GM18873 (cell line): ENCODE results near the gene ATXN10.

Experiments
- ATAC-seq: cut with Tn5 transposase; IDR thresholded peaks from one replicate; pipeline ENCODE4 v1.9.1; 2021; ENCODE audit warnings: mild to moderate bottlenecking, moderate library complexity, moderate number of reproducible peaks; ENCODE audit not compliant: unreplicated experiment, low FRiP score

ATXN10 gene

DNA sequence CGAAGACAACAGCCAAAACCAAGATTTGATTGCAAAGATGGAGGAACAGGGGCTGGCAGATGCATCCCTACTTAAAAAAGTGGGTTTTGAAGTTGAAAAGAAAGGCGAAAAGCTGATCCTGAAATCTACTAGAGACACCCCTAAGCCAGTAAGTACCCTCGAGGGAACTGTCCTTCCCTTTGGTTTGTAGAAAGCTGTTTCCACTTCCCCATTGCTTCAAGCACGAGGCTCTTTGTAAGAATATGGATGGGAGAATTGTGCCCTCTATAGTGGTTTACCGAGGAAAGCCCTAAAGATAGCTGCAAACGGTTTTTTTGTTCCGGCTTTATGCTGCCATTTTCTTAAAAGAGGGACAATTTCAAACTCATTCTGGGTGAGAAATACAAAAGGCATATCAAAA, 171.4 kb downstream of the ATXN10 start:
- no peak for ATAC-seq

- no peak for ATAC-seq
Observed at GRCh38 chr22:45843986-45844385, 172.4 kb downstream of the ATXN10 start.

GRCh38 chr22:45845076-45845487, 173.4 kb downstream of the ATXN10 start:
- ATAC-seq: no peak

GRCh38 chr22:45846952-45847351, 175.3 kb downstream of the ATXN10 start:
- no peak for ATAC-seq

GRCh38 chr22:45848904-45849303, 177.3 kb downstream of the ATXN10 start:
- no peak for ATAC-seq

- ATAC-seq: no peak
Observed at GRCh38 chr22:45852826-45853225, 181.2 kb downstream of the ATXN10 start.

DNA sequence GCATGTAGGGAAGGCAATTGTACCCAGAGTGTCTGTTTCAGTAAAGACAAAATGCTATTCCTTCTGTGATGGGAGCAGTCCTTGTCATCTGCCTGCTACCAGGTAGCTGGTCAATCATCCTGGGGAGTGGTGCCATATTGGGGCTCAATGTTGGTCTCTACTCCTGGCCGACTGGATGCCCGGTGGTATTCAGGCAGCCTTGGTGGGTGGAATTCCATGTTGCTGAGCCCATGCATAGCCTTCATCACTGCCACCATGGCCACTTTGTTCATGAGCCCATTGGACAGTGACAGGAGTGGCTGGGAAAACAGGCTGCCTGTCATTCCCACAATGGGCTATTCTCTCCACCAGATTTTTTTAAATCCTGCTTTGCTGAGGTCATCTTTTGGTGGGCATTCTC, 184.3 kb downstream of the ATXN10 start:
- ATAC-seq: no peak

DNA sequence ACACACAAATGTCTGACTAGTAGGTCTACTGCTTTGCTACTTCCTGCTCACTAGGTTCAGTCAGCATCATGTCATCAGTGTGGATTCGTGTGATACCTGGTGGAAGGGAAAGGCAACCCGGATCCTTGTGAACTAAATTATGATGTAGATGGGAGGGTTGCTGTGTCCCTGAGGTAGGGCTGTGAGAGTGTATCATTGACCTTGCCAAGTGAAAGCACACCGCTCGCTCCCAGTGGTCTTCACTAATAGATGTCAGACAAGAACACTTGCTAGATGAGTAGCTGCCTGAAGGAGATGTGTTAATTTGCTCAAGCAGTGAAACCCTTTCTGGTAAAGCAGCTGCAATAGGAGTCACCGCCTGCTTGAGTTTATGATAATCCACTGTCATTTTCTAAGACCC, 185.9 kb downstream of the ATXN10 start:
- ATAC-seq: no peak

DNA sequence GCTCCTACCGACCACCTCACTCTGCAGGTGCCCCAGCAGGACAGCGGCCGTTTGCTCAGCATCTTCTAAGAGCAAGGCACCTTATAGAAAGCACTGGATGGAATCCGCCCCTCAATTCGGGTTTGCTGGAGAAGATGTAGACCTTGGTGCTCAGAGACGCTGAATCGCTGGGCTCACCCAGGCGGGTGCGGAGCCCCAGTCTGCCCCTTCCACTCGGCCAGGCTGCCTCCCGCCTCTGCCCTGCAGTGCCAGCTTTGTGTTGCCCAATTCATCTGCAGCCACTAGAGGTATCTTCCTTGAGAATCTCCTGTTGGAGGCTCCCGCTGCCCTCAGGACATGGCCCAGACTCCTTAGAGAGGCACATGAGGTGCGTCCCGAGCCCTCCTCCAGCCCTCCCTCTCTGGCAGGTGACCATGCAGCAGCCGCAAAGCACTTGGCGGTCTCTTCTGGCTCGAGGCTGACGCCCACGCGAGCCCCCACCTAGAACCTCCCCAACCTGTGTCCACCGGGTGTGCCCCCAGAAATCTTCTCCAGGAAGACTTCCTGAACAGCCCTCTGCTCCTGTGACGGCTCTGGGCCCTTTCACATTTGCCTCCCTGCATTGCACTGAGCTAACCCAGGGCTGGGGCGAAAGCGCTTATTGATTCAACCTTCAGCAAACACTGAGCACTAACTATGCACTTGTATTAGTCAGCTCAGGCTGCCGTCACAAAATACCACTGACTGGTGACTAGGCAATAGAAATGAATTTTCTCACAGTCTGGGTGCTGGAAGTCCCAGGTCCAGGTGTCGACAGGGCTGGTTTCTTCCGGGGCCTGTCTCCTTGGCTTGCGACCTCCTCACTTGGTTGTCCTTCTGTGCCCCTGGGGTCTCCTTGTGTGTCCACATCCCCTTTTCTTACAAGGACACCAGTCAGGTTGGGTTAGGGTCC, 187.9 kb downstream of the ATXN10 start:
- no peak for ATAC-seq

DNA sequence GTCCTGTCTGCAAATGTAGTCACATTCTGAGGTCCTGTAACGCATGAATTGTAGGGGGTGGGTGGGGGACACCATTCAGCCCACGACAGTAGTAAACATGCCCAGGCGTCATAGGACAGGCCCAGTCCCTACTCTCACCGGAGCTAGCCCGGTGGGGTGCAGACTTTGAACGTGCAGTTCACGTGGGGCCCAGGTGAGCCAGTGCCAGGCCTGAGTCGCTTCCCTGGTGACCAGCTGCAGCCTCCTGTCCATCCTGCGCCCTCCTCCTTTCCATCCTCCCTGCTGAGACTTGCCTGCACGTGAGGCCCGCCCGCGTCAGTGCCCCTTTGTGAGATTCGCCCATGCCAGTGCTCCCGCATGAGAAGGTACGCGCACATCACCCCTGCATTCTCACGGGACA, 188.6 kb downstream of the ATXN10 start:
- no peak for ATAC-seq

- no peak for ATAC-seq
Observed at GRCh38 chr22:45861259-45861658, 189.6 kb downstream of the ATXN10 start.

GRCh38 chr22:45863981-45864751, 192.5 kb downstream of the ATXN10 start:
- no peak for ATAC-seq

DNA sequence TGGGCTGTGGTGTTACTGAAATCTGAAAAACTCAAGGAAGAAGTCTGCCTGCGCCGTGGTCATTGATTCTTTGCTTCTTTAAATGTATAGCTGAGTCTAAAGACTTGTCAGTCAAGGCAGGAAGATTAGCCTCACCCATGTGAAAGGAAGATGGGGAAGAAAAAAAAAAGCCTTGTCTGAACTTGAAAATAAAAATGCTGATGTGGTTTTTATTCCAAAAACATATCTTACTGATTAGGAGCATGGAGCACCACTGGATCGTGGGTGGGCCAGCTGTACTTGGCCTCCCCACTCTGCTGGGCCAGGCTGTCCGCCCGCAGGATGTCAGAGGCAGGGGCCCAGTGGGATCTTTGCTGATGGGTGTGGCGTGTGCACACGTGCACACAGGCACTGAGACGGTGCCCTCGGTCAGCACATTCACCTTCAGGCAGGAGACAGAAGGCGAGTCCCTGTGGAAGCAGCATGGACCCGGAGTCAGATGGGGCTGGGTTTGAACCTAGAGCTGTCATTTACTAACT, 193.4 kb downstream of the ATXN10 start:
- no peak for ATAC-seq

GRCh38 chr22:45865561-45866125, 194.0 kb downstream of the ATXN10 start:
- no peak for ATAC-seq

DNA sequence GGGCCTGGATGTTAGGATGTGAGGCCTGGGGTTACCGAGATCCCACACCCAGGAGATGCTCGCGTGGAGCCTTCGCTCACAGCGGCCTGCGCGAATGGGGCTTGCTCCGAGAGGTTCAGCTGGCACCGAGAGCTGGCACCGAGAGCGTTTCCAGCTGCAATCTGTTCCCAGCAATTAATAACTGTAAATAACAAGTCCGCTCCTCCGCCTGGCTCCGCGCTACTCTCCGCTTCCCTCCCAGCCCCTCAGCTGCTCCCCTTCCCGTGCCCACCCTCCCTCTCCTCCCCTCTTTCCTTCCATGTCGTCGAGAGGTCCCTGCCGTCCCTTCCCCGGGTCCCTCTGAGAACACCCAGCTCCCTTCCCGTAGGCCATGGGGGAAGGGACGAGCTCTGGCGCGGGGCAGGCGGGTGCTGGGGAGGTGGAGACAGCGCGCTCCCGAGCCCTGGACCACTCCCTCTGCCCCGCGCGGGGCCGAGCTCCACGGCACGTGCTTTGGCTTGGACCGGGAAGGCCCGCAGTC, 194.6 kb downstream of the ATXN10 start:
- no peak for ATAC-seq

GRCh38 chr22:45866646-45867117, 195.0 kb downstream of the ATXN10 start:
- ATAC-seq: no peak

GRCh38 chr22:45867118-45867905, 195.7 kb downstream of the ATXN10 start:
- no peak for ATAC-seq

DNA sequence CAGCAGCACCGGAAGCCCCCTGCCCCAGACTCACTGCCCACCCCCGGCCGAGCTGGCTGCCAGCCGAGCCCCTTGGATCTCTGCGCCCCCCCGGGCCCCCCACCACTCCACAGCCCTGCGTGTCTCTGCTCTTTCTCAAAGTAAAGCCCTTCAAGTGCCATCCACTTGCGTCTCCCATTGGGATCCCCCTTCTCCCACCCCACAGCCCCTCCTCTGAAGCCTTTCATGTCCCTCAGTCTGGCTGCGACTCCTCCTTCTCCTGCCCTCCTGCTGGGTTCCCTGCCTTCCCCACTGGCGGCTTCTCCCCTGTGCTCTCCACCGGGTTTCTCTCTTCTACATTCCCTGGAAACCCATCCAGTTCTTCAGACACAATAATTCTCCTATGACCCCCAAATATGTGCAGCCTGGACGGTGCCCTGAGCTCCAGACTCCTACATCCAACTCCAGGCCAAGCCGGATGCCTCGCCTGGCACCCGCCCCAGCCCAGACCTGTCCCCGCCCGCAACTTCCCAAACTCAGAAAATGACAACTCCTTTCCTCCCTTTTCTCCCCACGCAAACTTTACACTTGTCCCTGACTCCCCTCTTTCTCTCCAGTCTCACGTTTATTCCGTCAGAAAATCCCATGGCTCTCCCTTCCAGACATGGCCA, 196.4 kb downstream of the ATXN10 start:
- ATAC-seq: no peak

DNA sequence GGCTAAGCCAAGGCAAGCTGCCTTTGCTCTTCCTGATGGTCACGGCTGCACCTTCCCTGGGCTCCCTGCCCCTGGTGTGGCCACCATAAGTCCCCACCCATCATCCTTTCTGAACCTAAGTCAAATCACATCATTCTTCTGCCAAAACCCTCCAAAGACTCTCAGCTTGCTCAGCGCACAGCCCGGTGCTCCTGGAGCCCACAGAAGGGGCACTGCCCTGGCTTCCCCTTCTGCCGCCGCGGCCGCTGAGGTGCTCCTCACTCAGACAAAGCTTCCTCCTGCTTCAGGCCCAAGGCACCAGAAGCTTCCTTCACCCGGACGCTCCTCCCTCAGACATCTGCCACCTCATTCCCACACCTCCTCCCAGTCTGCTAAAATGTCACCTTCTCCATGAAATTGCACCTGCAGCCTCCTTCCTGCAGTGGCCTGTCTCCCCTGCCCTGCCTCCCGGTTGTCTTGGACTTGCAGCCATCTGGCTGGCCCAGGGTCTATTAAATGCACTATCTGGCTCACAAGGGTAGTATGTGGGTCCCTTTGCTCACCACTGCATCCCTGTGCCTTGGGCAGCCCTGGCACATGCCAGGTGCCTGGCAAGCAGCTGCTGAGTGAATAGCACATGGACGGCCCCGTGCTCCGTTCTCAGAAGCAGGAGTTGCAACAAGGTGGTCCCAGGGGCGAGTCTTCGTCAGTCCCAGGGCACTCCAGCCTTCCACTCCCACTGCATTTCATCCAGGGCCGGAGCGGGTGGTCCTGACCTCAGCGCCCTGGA, 197.1 kb downstream of the ATXN10 start:
- no peak for ATAC-seq
